H1 (cell line): ENCODE results near the gene TNS3. TPM values are rescaled to one million over a fixed set of nuclear protein-coding genes. Genes with fewer than 3 reads are reported as not detected.

Experiments used
- CTCF ChIA-PET: fragments of 300-600 bp; sonication (Branson Sonifier 250); formaldehyde crosslinking; loops from one replicate; lab custom pipeline; 2021; ENCODE audit not compliant: partially characterized antibody; lab: Charles Lee
- POLR2A ChIA-PET: fragments of 300-600 bp; sonication (Branson Sonifier 250); formaldehyde crosslinking; loops from one replicate; lab custom pipeline; 2021; ENCODE audit warnings: inconsistent platforms; ENCODE audit not compliant: partially characterized antibody; lab: Charles Lee
- DNase-seq, 2 experiments: peaks; one replicate each; pipeline versions ENCODE4 v3.0.0 to v3.0.0-alpha.2; 2010 to 2022; ENCODE audit warnings: low spot score in 2 of 2, low read depth in 1 of 2, mixed read lengths in 1 of 2
- FAIRE-seq: peaks from 2 replicates; lab custom pipeline; 2011; peaks lifted over from hg19 to GRCh38; lab: Jason Lieb, UNC
- H2AFZ ChIP-seq: 2 replicates; pipeline ENCODE4 v1.8.1; 2012; ENCODE audit warnings: low read length, inconsistent platforms
- H2AK5ac ChIP-seq: 2 replicates; pipeline ENCODE4 v1.6.1; 2013; ENCODE audit warnings: low read depth, low read length
- H2BK120ac ChIP-seq: replicated peaks from 2 replicates; pipeline ENCODE3; 2013; ENCODE audit warnings: low read depth, low read length, inconsistent platforms
- H2BK12ac ChIP-seq: 2 replicates; pipeline ENCODE4 v1.6.1; 2013; ENCODE audit warnings: low read depth, low read length
- H2BK15ac ChIP-seq: 2 replicates; pipeline ENCODE4 v1.6.1; 2013; ENCODE audit warnings: low read length
- H2BK20ac ChIP-seq: 2 replicates; pipeline ENCODE4 v1.6.1; 2013; ENCODE audit warnings: low read length
- H2BK5ac ChIP-seq: 2 replicates; pipeline ENCODE4 v1.6.1; 2013; ENCODE audit warnings: low read depth, low read length
- H3K14ac ChIP-seq: 2 replicates; pipeline ENCODE4 v1.6.1; 2013; ENCODE audit warnings: inconsistent platforms; ENCODE audit not compliant: insufficient read length
- H3K18ac ChIP-seq: 2 replicates; pipeline ENCODE4 v1.6.1; 2013; ENCODE audit warnings: low read length; ENCODE audit errors: extremely low read depth
- H3K23ac ChIP-seq: 2 replicates; pipeline ENCODE4 v1.6.1; 2013; ENCODE audit warnings: inconsistent platforms; ENCODE audit not compliant: insufficient read length
- H3K23me2 ChIP-seq: 2 replicates; pipeline ENCODE4 v1.6.1; 2013; ENCODE audit warnings: low read depth, low read length
- H3K27ac ChIP-seq: 2 replicates; pipeline ENCODE4 v1.6.1; 2011; ENCODE audit warnings: low read depth, low read length, inconsistent platforms
- H3K27me3 ChIP-seq, 4 experiments: replicated peaks in 1 of 4; 1 replicate in 1 of 4; 2 replicates in 3 of 4; pipeline versions ENCODE4 v1.6.1 to v1.8.1; 2011 to 2013; ENCODE audit warnings: low read length in 3 of 4, mild to moderate bottlenecking in 3 of 4, inconsistent platforms in 2 of 4, mixed read lengths in 2 of 4, moderate library complexity in 1 of 4; ENCODE audit not compliant: control insufficient read depth in 3 of 4, insufficient read depth in 3 of 4; ENCODE audit errors: extremely low read depth in 1 of 4
- H3K36me3 ChIP-seq, 4 experiments: 2 replicates each; pipeline versions ENCODE4 v1.6.1 to v1.8.1; 2011 to 2013; ENCODE audit warnings: mild to moderate bottlenecking in 4 of 4, low read length in 3 of 4, moderate library complexity in 2 of 4, control low read depth in 1 of 4, inconsistent platforms in 1 of 4; ENCODE audit not compliant: insufficient read depth in 4 of 4, control insufficient read depth in 2 of 4
- H3K4ac ChIP-seq: replicated peaks from 2 replicates; pipeline ENCODE3; 2013; ENCODE audit warnings: low read length, low read depth, mixed read lengths, inconsistent platforms; ENCODE audit not compliant: insufficient read length
- H3K4me1 ChIP-seq, 4 experiments: replicated peaks in 1 of 4; 1 replicate in 1 of 4; 2 replicates in 3 of 4; pipeline versions ENCODE4 v1.6.1 to v1.8.1; 2011 to 2013; ENCODE audit warnings: low read length in 3 of 4, inconsistent platforms in 2 of 4, mixed read lengths in 1 of 4; ENCODE audit not compliant: insufficient read depth in 4 of 4, control insufficient read depth in 3 of 4
- H3K4me2 ChIP-seq, 2 experiments: 2 replicates each; pipeline versions ENCODE4 v1.6.1 to v1.8.1; 2011 to 2013; ENCODE audit warnings: low read depth in 2 of 2, low read length in 2 of 2, control low read depth in 1 of 2, inconsistent platforms in 1 of 2, mild to moderate bottlenecking in 1 of 2; ENCODE audit not compliant: insufficient read depth in 1 of 2
- H3K4me3 ChIP-seq, 4 experiments: fragments of 200-600, 300-600 bp in 1 of 4; sonication (generic), shearing (Covaris generic), sonication (Bioruptor Twin) in 1 of 4; 2 replicates each; pipeline versions ENCODE4 v1.5.1 to v1.8.1; 2011 to 2016; ENCODE audit warnings: low read length in 4 of 4, low read depth in 3 of 4, control low read depth in 2 of 4, inconsistent platforms in 2 of 4, mild to moderate bottlenecking in 2 of 4, mixed read lengths in 1 of 4, moderate library complexity in 1 of 4; ENCODE audit not compliant: insufficient read depth in 2 of 4; ENCODE audit errors: extremely low read depth in 1 of 4
- H3K56ac ChIP-seq: replicated peaks from 2 replicates; pipeline ENCODE3; 2013; ENCODE audit warnings: low read depth, mild to moderate bottlenecking, mixed read lengths, low read length, inconsistent platforms; ENCODE audit not compliant: insufficient read length
- H3K79me1 ChIP-seq: 2 replicates; pipeline ENCODE4 v1.6.1; 2013; ENCODE audit warnings: low read depth, low read length, control low read depth
- H3K79me2 ChIP-seq, 2 experiments: 2 replicates each; pipeline versions ENCODE4 v1.6.1 to v1.8.1; 2012 to 2013; ENCODE audit warnings: low read length in 2 of 2, mild to moderate bottlenecking in 2 of 2, inconsistent platforms in 1 of 2; ENCODE audit not compliant: insufficient read depth in 2 of 2, control insufficient read depth in 1 of 2
- H3K9ac ChIP-seq, 4 experiments: replicated peaks in 1 of 4; 1 replicate in 1 of 4; 2 replicates in 3 of 4; pipeline versions ENCODE4 v1.6.1 to v1.8.1; 2011 to 2013; ENCODE audit warnings: low read depth in 3 of 4, low read length in 3 of 4, control low read depth in 2 of 4, mild to moderate bottlenecking in 2 of 4, moderate library complexity in 2 of 4, inconsistent platforms in 1 of 4; ENCODE audit errors: extremely low read depth in 1 of 4
- H3K9me3 ChIP-seq, 2 experiments: 2 replicates each; pipeline versions ENCODE4 v1.6.1 to v1.8.1; 2012 to 2013; ENCODE audit warnings: mild to moderate bottlenecking in 2 of 2, moderate library complexity in 2 of 2, control low read depth in 1 of 2, inconsistent platforms in 1 of 2, low read depth in 1 of 2, low read length in 1 of 2, mixed read lengths in 1 of 2; ENCODE audit not compliant: insufficient read depth in 2 of 2
- H4K20me1 ChIP-seq, 2 experiments: replicated peaks in 1 of 2; 2 replicates each; pipeline versions ENCODE3 to v1.8.1; 2011 to 2013; ENCODE audit warnings: inconsistent platforms in 2 of 2, low read length in 2 of 2, mild to moderate bottlenecking in 1 of 2; ENCODE audit not compliant: insufficient read depth in 2 of 2, control insufficient read depth in 1 of 2
- H4K5ac ChIP-seq: 2 replicates; pipeline ENCODE4 v1.6.1; 2013; ENCODE audit warnings: low read length, low read depth, mixed read lengths, inconsistent platforms; ENCODE audit not compliant: insufficient read length
- H4K8ac ChIP-seq: 2 replicates; pipeline ENCODE4 v1.8.0; 2013; ENCODE audit warnings: mild to moderate bottlenecking, moderate library complexity, low read length, inconsistent platforms; ENCODE audit not compliant: insufficient read depth; ENCODE audit errors: extremely low read depth
- H4K91ac ChIP-seq: replicated peaks from 2 replicates; pipeline ENCODE3; 2013; ENCODE audit warnings: low read length, mixed read lengths, inconsistent platforms; ENCODE audit not compliant: insufficient read length
- BCL11A ChIP-seq, 2 experiments: IDR thresholded peaks; one replicate each; pipeline ENCODE4 v1.6.1; 2011; ENCODE audit warnings: low read depth in 2 of 2, low read length in 2 of 2, mild to moderate bottlenecking in 2 of 2
- ZNF274 ChIP-seq: IDR thresholded peaks from 2 replicates; pipeline ENCODE4 v1.7.0; 2012; ENCODE audit warnings: low read length, borderline replicate concordance; ENCODE audit errors: extremely low read depth
- WGBS, 2 experiments: shearing (Covaris generic) in 1 of 2; methylation state at CpG; one replicate each; pipeline versions ENCODE4 v1.1.6 to v1.1.7; 2013 to 2015; ENCODE audit warnings: low lambda C conversion rate in 2 of 2, mixed read lengths in 2 of 2, inconsistent platforms in 1 of 2, low coverage in 1 of 2, missing lambda C conversion rate in 1 of 2; ENCODE audit not compliant: insufficient replicate concordance in 2 of 2, insufficient coverage in 1 of 2, insufficient read length in 1 of 2; ENCODE audit errors: extremely low coverage in 1 of 2, missing lambda C conversion rate in 1 of 2; 5-methylcytosine and 5-hydroxymethylcytosine counted together
- polyA plus RNA-seq, 7 experiments: library from polyadenylated mRNA; depleted of rRNA in 3 of 7; stranded (reverse) in 5 of 7; unstranded in 2 of 7; fragments of >200 nt in 5 of 7; fragments of 200-250 nt in 2 of 7; gene quantifications; 1 replicate in 5 of 7; 2 replicates in 1 of 7; 4 replicates in 1 of 7; pipeline versions ENCODE4 v1.2.1 to v1.2.3, GENCODE V29; 2011 to 2013; ENCODE audit warnings: missing spikeins in 2 of 7, mixed read lengths in 2 of 7
- total RNA-seq: library from RNA; stranded (reverse); fragmentation: NEBNext Ultra II Directional; extraction: Animal tissue kit (Norgen Biotek cat#: 25700); gene quantifications from 2 replicates; pipeline ENCODE4 v1.2.1, GENCODE V29; 2021

TNS3 gene
- total and polyA plus RNA-seq, 2 of the 8 experiments (the other 6 are each of a cell fraction or from before 2014, with no cell fraction given): 11.9 to 24.2 TPM

GRCh38 chr7:47360301-47360900, 221.5 kb downstream of the TNS3 start:
- no peaks in the 10 kb centered on the region for H3K27me3 ChIP-seq
- no peak overlapping the region for H4K8ac ChIP-seq
- H2BK12ac ChIP-seq: no peak overlapping the region
- H2BK120ac ChIP-seq: no peak overlapping the region
- DNase-seq (no peak), FAIRE-seq (no peak)
- H3K23ac ChIP-seq: no peak overlapping the region
- no peak overlapping the region for H3K9ac ChIP-seq
- WGBS, 2 experiments: 97% methylated on average over 11 of the region's 11 CpGs; no CpG with 5 or more reads in 1 of the 2 experiments
- no peak overlapping the region for H2BK15ac ChIP-seq
- no peak overlapping the region for H2BK5ac ChIP-seq
- H3K9me3 ChIP-seq: peaks cover 0 to 5% of the 10 kb centered on the region in 2 experiments; a peak in 1 of 4 replicates
- CTCF ChIA-PET: interaction anchor here (0.8 to 2.4 kb wide), 5 partner anchors 10 to 271 kb away, joined by 3 to 6 read pairs (median 4); no protein-coding TSS in a partner anchor
- H3K4me2 ChIP-seq: no peak overlapping the region
- peaks cover 4 to 7% of the 10 kb centered on the region in 2 experiments for H3K79me2 ChIP-seq
- H4K20me1 ChIP-seq: peaks cover 0 to 7% of the 10 kb centered on the region in 2 experiments
- peaks cover 7% of the 10 kb centered on the region; the same call in 1 of the 2 replicates for H3K23me2 ChIP-seq
- H2BK20ac ChIP-seq: no peak overlapping the region
- H3K56ac ChIP-seq: no peak overlapping the region
- no peak overlapping the region for H2AFZ ChIP-seq
- H3K27ac ChIP-seq: no peak overlapping the region
- no peak overlapping the region for H3K4ac ChIP-seq
- no peak overlapping the region for H3K14ac ChIP-seq
- peaks cover 0 to 2% (median under 1%) of the 10 kb centered on the region in 4 experiments; a peak in 3 of 7 replicates for H3K4me1 ChIP-seq
- no peak overlapping the region for H4K91ac ChIP-seq
- POLR2A ChIA-PET: interaction anchor here (1.4 kb wide), 1 partner anchor 20 kb away, joined by 3 read pairs; no protein-coding TSS in a partner anchor
- 0 out of 8 replicates have a peak, but pooled peaks cover 0 to 3% (median 0%) of the 10 kb centered on the region in 4 experiments for H3K36me3 ChIP-seq
- H3K4me3 ChIP-seq: no peak overlapping the region
- TF ChIP-seq BCL11A (IDR thresholded peaks at IDR 0.05; ENCODE audit: low read depth in 2 of 2, low read length in 2 of 2): no peak
- TF ChIP-seq ZNF274: no peak
- H3K18ac ChIP-seq: no peak overlapping the region
- 0 out of 2 replicates have a peak, but pooled peaks cover 2% of the 10 kb centered on the region for H3K79me1 ChIP-seq
- H4K5ac ChIP-seq: no peak overlapping the region
- H2AK5ac ChIP-seq: no peak overlapping the region
